Measurements from ENCODE around the gene MRPL39.

DNA sequence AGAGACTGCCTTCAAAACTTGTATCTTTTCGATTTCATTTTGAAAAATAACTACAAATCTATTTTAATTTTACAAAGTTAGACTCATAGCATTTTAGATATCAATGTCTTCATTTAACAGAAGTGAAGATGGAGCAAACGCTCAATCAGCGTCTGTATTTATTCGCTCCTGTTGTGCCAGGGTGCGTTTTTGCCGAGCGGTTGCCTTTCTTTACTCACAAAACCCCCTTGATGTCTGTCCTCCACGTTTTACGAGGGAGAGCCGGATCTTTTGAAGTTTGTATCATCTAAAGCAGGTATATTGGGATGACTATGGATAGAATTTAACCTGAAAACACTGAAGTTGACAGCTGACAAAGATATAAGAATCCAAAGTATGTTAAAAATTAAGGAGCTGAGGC is 44.6 kb downstream of the MRPL39 start:
- TF ChIP-seq, protein P1, sequence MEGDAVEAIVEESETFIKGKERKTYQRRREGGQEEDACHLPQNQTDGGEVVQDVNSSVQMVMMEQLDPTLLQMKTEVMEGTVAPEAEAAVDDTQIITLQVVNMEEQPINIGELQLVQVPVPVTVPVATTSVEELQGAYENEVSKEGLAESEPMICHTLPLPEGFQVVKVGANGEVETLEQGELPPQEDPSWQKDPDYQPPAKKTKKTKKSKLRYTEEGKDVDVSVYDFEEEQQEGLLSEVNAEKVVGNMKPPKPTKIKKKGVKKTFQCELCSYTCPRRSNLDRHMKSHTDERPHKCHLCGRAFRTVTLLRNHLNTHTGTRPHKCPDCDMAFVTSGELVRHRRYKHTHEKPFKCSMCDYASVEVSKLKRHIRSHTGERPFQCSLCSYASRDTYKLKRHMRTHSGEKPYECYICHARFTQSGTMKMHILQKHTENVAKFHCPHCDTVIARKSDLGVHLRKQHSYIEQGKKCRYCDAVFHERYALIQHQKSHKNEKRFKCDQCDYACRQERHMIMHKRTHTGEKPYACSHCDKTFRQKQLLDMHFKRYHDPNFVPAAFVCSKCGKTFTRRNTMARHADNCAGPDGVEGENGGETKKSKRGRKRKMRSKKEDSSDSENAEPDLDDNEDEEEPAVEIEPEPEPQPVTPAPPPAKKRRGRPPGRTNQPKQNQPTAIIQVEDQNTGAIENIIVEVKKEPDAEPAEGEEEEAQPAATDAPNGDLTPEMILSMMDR (conservative IDR thresholded peaks at IDR 0.05; ENCODE audit: low read length) = no peak
- no peak for TF ChIP-seq EZH2phosphoT487 (IDR thresholded peaks at IDR 0.05; ENCODE audit: borderline replicate concordance, low read depth, low read length)

Data from OCI-LY7 (cell line).